Smooth muscle cell (in vitro differentiated cells): ENCODE results near the gene QPCT. TPM values are rescaled to one million over a fixed set of nuclear protein-coding genes. Genes with fewer than 3 reads are reported as not detected.

ENCODE experiments used
- DNase-seq: peaks from one replicate; lab custom pipeline; 2025; ENCODE audit not compliant: unreplicated experiment; lab: John Stamatoyannopoulos, UW
- H2AFZ ChIP-seq: fragments of 200-600 bp; sonication (generic); 2 replicates; pipeline ENCODE4 v1.6.0; 2016; ENCODE audit warnings: antibody characterized with exemption, low read depth, mild to moderate bottlenecking
- H3F3A ChIP-seq: fragments of 200-600 bp; sonication (generic); 2 replicates; pipeline ENCODE4 v1.6.0; 2017; ENCODE audit warnings: antibody characterized with exemption, low read depth
- H3K27ac ChIP-seq: fragments of 200-600 bp; sonication (generic); 2 replicates; pipeline ENCODE4 v1.5.1; 2016; ENCODE audit warnings: low read depth, mild to moderate bottlenecking
- H3K27me3 ChIP-seq: fragments of 200-600 bp; sonication (generic); 2 replicates; pipeline ENCODE4 v1.6.1; 2016; ENCODE audit warnings: low read depth, mild to moderate bottlenecking
- H3K36me3 ChIP-seq: fragments of 200-600 bp; sonication (generic); 2 replicates; pipeline ENCODE4 v1.5.1; 2016; ENCODE audit warnings: low read depth
- H3K4me1 ChIP-seq: fragments of 200-600 bp; sonication (generic); 2 replicates; pipeline ENCODE4 v1.5.1; 2016; ENCODE audit warnings: low read depth
- H3K4me2 ChIP-seq: fragments of 200-600 bp; sonication (generic); 2 replicates; pipeline ENCODE4 v1.6.0; 2016; ENCODE audit warnings: mild to moderate bottlenecking
- H3K4me3 ChIP-seq: fragments of 200-600 bp; sonication (generic); 2 replicates; pipeline ENCODE4 v1.5.1; 2016; ENCODE audit warnings: mild to moderate bottlenecking
- H3K79me2 ChIP-seq: fragments of 200-600 bp; sonication (generic); 2 replicates; pipeline ENCODE4 v1.6.0; 2016; ENCODE audit warnings: low read depth, mild to moderate bottlenecking
- H3K9ac ChIP-seq: fragments of 200-600 bp; sonication (generic); 2 replicates; pipeline ENCODE4 v1.6.0; 2016; ENCODE audit warnings: low read depth
- H3K9me3 ChIP-seq: fragments of 200-600 bp; sonication (generic); replicated peaks from 2 replicates; pipeline ENCODE4 v1.5.1; 2016; ENCODE audit warnings: low read depth
- H4K20me1 ChIP-seq: fragments of 200-600 bp; sonication (generic); 2 replicates; pipeline ENCODE4 v1.6.0; 2016; ENCODE audit warnings: low read depth
- CTCF ChIP-seq: fragments of 200-600 bp; sonication (generic); IDR thresholded peaks from 2 replicates; pipeline ENCODE4 v1.5.1; 2017; ENCODE audit warnings: borderline replicate concordance, mild to moderate bottlenecking, antibody characterized with exemption; ENCODE audit not compliant: insufficient read depth, poor library complexity, severe bottlenecking
- WGBS: methylation state at CpG from one replicate; pipeline ENCODE4 v1.1.7; 2016; ENCODE audit warnings: low lambda C conversion rate; 5-methylcytosine and 5-hydroxymethylcytosine counted together
- polyA plus RNA-seq: library from polyadenylated mRNA; unstranded; fragments of >200 nt; fragmentation: Nextera tagmentation; extraction: Ambion mirVana; gene quantifications from 2 replicates; pipeline ENCODE4 v1.2.1, GENCODE V29; 2016
- total RNA-seq: library from RNA; depleted of rRNA; stranded (reverse); fragments of >200 nt; gene quantifications from 2 replicates; pipeline ENCODE4 v1.2.3, GENCODE V29; 2014

The QPCT gene
- total and polyA plus RNA-seq, 2 experiments from 2014 or later = 0.58 to 2.0 TPM

- H3K4me1 ChIP-seq = peaks cover 2% of the 10 kb centered on the region
- no peaks in the 10 kb centered on the region for H3K36me3 ChIP-seq
- H3K4me2 ChIP-seq = no peak overlapping the region
- no peaks in the 10 kb centered on the region for H3K27me3 ChIP-seq
- H3K9me3 ChIP-seq = no peaks in the 10 kb centered on the region
- no peak overlapping the region for H2AFZ ChIP-seq
- TF ChIP-seq CTCF = no peak
- peaks cover 6% of the 10 kb centered on the region for H3F3A ChIP-seq
- WGBS = 84% methylated on average over 3 of the region's 3 CpGs
- no peak overlapping the region for H3K4me3 ChIP-seq
- H3K27ac ChIP-seq = no peak overlapping the region
- peaks cover 98% of the 10 kb centered on the region for H4K20me1 ChIP-seq
- H3K9ac ChIP-seq = no peak overlapping the region
- no peak for DNase-seq
- peaks cover 95% of the 10 kb centered on the region for H3K79me2 ChIP-seq
These were observed 38.4 kb upstream of the QPCT start for GRCh38 chr2:37306024-37306423.

DNA sequence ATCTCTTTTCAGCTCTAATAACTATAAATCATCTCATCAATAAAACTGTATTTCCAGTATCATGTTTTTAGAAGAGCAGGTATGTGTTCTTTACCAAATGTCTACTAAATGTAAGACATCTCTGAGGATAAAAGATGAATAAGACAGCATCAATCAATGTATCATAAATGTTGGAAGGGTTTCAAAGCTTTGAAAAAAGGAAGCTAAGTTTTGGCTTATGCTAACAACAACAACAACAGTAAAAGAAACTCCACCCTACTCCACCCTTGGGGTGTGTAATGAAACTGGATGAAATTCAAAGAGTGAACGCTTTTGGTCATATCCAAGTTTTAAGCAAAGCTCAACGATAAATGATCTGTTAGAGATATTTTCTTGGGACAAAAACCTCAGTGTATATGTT, 36.9 kb upstream of the QPCT start:
- H3K9me3 ChIP-seq = no peaks in the 10 kb centered on the region
- no peak overlapping the region for H3K4me2 ChIP-seq
- no peaks in the 10 kb centered on the region for H3K27me3 ChIP-seq
- WGBS = 93% methylated on average over 2 of the region's 2 CpGs
- peaks cover 98% of the 10 kb centered on the region for H4K20me1 ChIP-seq
- no peaks in the 10 kb centered on the region for H3K4me1 ChIP-seq
- TF ChIP-seq CTCF = no peak
- no peak overlapping the region for H3K27ac ChIP-seq
- peaks cover 97% of the 10 kb centered on the region for H3K79me2 ChIP-seq
- DNase-seq = no peak
- H3K4me3 ChIP-seq = no peak overlapping the region
- H2AFZ ChIP-seq = no peak overlapping the region
- no peaks in the 10 kb centered on the region for H3K36me3 ChIP-seq
- no peak overlapping the region for H3K9ac ChIP-seq
- peaks cover 3% of the 10 kb centered on the region for H3F3A ChIP-seq

GRCh38 chr2:37315364-37315763, 29.1 kb upstream of the QPCT start:
- WGBS = 92% methylated on average over 3 of the region's 3 CpGs
- H3K79me2 ChIP-seq = peaks cover 94% of the 10 kb centered on the region
- peaks cover 100% of the 10 kb centered on the region for H4K20me1 ChIP-seq
- no peak for DNase-seq
- H3K36me3 ChIP-seq = no peaks in the 10 kb centered on the region
- peaks cover 23% of the 10 kb centered on the region for H3K4me1 ChIP-seq
- no peak overlapping the region for H3K27ac ChIP-seq
- H3F3A ChIP-seq = peaks cover 21% of the 10 kb centered on the region
- no peaks in the 10 kb centered on the region for H3K27me3 ChIP-seq
- H3K9me3 ChIP-seq = no peaks in the 10 kb centered on the region
- no peak overlapping the region for H3K9ac ChIP-seq
- no peak for TF ChIP-seq CTCF
- H3K4me2 ChIP-seq = no peak overlapping the region
- no peak overlapping the region for H2AFZ ChIP-seq
- H3K4me3 ChIP-seq = no peak overlapping the region

DNA sequence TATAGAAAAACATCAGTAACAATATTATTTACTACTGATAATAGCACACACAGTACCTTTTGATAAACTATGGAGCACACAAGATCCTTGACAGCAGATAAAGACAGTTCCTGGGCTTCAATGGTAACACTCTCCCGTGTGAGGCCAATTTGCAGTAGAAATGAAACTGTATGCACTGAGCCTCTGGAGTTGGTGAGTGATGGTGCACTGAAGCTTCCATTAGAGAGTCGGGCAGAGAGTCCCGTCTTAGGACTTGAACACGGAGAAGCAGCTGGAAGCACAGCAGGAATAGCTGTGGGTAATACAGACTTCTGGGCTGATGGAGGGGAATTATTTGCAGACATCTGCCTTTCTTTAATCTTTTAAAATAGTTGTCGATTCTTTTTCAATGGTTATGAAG, 28.2 kb upstream of the QPCT start:
- H3K79me2 ChIP-seq = peaks cover 94% of the 10 kb centered on the region
- H3K4me2 ChIP-seq = no peak overlapping the region
- H3K4me1 ChIP-seq = peaks cover 23% of the 10 kb centered on the region
- no peaks in the 10 kb centered on the region for H3K27me3 ChIP-seq
- H3K9me3 ChIP-seq = no peaks in the 10 kb centered on the region
- no peak overlapping the region for H2AFZ ChIP-seq
- H3K27ac ChIP-seq = no peak overlapping the region
- H4K20me1 ChIP-seq = peaks cover 100% of the 10 kb centered on the region
- WGBS = 94% methylated on average over 5 of the region's 5 CpGs
- TF ChIP-seq CTCF = no peak
- H3K4me3 ChIP-seq = no peak overlapping the region
- peaks cover 21% of the 10 kb centered on the region for H3F3A ChIP-seq
- no peak for DNase-seq
- no peak overlapping the region for H3K9ac ChIP-seq
- H3K36me3 ChIP-seq = no peaks in the 10 kb centered on the region
